ENCODE measurements around the gene FAM72A.
"Not testable (repeated sequence)": the region's sequence is repeated elsewhere in the genome, so short reads cannot be mapped to it uniquely, and the experiment has no call there.

The FAM72A gene

DNA sequence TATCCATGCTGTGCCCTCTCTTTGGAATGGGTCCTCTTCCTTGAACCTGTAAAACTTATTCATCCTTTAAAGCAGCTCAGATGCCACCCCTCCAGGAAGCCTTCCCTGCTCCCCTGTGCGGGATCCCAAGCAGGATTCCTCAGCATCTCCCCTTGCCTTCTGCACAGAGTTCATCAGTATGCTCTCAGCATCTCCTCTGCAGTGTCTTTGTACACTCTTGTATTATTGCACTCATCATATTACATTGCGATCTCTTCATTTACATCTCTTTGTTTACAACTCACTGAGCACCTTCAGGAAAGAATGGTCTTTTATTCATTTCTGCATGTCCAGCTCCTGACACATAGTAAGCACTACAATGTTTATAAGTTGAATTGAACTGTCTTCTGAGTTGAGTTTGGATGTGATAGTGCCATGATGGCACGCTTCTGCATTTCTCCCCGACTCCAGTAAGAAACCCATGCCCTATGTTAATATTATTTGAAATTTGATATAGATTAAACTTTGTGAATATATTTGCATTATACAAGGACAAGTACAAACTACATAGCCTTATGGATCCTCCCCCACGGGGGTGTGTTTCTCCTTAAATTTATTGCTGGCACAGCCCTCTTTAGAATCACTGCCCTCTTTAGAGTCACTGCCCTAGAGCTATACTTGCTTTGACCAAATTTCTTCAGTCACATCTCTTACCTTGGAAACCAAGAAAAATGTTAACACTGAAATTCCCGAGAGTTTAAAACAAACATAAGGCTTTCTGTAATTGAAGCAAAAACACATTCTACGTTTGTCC lies 13.2 kb upstream of the FAM72A start:
- not testable (repeated sequence) for DNase-seq

DNA sequence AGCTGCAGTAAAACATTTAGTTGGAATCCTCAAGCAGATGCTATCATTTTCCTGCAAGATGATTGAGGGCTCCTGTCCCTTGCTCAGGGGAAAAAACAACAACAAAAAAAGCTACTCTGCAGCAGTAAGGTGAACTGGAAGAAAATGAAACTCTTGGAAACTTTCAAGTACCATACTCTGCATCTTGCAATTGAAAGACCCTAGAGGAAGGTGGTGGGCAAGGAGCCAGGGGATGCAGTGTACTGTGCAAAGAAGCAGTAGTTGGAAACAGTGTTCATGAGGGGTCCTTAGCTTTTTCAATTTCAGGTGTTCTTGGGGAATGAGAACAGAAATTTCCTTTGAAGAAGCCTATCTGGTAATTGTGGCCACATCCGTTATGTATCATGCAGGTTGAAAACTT lies 8.2 kb upstream of the FAM72A start:
- not testable (repeated sequence) for DNase-seq

- DNase-seq, result peak; percentile 12
Observed at GRCh38 chr1:206205569-206205968, 2.9 kb upstream of the FAM72A start.

DNA sequence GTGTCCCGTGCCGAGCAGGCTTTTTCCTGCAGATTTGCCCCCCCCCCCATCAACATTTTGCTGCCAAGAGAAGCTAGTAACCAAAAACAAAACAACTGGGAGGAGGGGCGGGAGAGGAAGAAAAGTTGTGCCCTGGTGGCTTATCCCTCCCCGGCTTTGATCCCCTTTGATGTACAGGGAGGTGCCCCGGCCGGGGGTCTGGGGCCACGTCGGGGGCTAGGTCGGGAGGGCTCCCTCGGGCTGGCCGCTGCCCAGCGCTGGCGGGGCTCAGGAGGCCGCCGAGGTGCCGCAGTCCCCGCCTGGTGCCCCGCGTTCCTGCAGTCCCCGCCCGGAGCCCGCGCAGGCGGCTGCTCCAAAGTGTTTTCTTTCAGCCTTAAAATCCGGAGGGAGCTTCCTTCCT lies 2.2 kb upstream of the FAM72A start:
- DNase-seq, result not testable (repeated sequence)

- not testable (repeated sequence) for DNase-seq
Observed at GRCh38 chr1:206204159-206204511, 1.5 kb upstream of the FAM72A start.

GRCh38 chr1:206203364-206204158 lies 922 bp upstream of the FAM72A start, which contains the start of gene SRGAP2:
TSS of gene SRGAP2 (plus strand) at chr1:206203541. CDS start at chr1:206205971, 2,430 bp downstream.
- peak; percentile 27 for DNase-seq

DNA sequence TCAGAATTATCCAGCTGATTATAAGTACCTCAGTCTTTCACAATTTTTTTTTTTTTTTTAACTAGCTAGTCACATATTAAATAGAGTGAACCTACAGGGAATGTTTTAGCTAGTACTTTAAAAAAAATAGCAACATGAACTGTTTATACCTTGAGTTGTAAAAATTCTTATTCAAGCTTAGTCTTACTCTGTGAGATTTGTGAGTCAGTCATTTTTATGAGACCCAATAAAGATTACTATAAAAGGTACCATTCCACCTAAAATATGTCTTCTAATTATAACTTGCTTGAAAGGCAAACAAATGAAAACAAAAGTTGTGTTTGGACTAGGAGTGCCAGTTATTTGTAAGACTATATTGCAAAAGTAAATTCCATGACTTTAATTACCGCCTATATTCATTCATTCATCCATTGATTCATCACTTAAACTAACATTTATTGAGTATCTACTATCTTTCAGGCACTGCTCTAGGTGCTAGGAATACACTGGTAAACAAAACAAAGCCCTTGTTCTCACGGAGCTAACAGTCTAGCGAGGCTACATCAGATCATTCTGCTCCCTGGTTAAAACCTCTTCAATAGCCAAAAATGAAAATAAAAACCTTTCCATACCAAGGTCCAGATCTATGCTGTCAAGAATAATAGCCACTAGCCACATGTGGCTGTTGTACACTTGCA lies 5.8 kb downstream of the FAM72A start:
- DNase-seq, result not testable (repeated sequence)

- DNase-seq, result not testable (repeated sequence)
Observed at GRCh38 chr1:206195182-206195581, 7.5 kb downstream of the FAM72A start.

GRCh38 chr1:206186826-206187225 lies 15.8 kb downstream of the FAM72A start:
- not testable (repeated sequence) for DNase-seq

GRCh38 chr1:206185778-206186177 lies 16.9 kb downstream of the FAM72A start:
- not testable (repeated sequence) for DNase-seq

- not testable (repeated sequence) for DNase-seq
Observed at GRCh38 chr1:206183788-206184187, 18.9 kb downstream of the FAM72A start.

GRCh38 chr1:206182368-206183317 lies 20.0 kb downstream of the FAM72A start:
- not testable (repeated sequence) for DNase-seq

DNA sequence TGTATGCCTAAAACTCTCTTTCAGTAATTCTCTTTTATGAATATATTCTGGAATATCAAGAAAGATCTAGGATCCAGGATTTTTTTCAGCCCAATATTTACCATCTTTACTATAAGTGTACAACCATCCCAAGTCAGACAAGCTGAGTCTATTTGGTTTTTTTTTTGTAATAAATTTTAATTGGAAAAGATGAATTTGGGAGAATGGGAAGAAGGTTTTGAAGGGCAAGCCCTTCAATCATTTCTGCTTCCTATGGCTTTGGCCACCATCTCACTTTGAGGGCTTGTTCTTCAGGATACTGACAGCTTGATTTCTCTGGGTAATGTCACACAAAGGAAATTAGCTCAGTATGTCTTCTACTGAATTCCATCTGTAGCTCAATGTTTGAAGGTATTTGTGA lies 23.0 kb downstream of the FAM72A start:
- not testable (repeated sequence) for DNase-seq

DNA sequence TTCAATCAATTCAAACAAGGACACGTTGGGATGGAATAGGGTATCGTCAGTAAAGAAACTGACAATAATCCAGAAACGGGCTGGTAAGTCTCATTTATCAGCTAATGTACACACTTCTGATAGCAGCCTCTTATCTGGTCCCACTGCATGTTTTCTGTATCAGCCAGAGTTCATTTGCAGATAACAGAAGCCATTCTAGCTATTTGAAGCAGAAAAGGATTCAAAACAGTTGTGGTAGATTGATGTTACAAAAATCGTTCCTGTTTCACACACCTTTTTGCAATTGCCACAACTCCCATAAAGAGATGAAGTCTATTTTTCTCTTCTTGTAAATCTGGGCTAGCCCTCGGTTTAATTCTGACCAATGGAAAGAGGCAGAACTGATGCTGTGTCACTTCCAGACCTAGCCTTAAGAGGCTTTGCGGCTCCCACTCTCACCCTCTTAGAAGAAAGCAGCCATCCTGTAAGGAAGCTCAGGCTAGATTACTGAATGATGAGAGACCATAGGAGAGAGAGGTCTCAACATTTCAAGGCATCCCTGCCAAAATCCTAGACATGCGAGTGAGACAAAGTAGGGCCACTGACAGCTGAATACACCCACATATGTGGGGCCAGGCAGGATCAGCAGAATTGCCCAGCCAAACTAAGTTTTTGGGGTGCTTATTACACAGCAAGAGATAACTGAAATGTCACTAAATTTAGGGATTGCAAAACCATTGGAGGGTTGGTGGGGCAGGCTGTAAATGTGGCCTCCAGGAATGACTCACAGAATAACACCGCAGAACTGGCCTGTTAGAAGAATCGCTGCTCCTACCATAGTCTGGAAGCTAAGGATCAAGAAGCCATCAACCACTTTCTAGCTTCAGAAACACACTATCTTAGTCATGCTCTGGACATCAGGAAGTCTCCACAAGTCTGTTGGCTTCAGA lies 24.3 kb downstream of the FAM72A start:
- not testable (repeated sequence) for DNase-seq

GRCh38 chr1:206176114-206176502 lies 26.5 kb downstream of the FAM72A start:
- not testable (repeated sequence) for DNase-seq

- DNase-seq, result not testable (repeated sequence)
Observed at GRCh38 chr1:206175459-206176113, 27.1 kb downstream of the FAM72A start.

DNA sequence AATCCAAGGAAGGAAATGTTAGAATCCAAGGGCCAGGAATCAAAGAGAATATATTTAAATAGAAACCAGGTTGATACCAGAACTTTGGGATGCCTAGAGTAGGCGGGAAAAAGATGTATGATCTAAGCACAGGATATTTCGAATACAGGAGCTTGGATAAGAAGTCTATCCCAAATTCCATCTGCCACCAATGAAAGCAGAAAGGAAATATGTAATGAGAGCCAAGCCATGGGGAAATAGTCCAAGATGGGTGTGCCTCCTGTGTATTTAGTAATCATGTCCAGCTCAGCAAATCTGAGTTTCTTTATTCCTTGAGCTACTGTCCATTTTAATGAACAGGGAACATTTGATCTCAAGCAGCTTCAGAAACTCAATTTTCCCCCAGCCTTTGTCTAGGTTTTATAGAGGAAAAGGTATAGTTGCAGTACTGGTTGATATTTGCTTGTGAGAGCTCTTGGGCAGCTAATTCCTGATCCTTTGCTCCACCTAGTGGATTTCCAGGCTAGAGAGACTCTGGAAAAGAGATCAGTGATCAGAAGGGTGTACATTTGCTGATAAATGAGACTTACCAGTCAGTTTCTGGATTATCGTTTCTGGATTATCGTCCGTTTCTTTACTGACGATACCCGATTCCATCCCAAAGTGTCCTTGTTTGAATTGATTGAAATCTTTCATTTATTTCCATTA lies 28.3 kb downstream of the FAM72A start:
- not testable (repeated sequence) for DNase-seq

- DNase-seq, result not testable (repeated sequence)
Observed at GRCh38 chr1:206173110-206173719, 29.4 kb downstream of the FAM72A start.

DNA sequence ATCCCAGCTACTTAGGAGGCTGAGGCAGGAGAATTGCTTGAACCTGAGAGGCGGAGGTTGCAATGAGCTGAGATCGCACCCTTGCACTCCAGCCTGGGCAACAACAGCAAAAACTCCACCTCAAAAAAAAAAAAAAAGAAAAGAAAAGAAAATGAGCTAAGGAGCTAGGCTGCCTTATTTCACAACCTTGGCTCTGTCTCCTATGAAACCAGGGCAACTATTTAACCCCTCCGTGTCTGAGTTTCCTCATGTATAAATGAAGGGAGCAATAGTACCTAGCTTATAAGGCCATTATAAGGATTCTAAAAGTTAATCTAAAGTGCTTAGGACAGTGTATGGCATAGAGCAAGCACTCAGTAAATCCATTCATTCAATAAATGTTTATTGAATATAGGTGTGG lies 32.8 kb downstream of the FAM72A start:
- DNase-seq, result not testable (repeated sequence)

Measured in activated naive CD4-positive, alpha-beta T cell treated with anti-CD3 and anti-CD28 coated beads, Interleukin-2, amount 50 U/mL, for 16 hours (primary cell).